ENCODE results near the gene EML6. TPM values are rescaled to one million over a fixed set of nuclear protein-coding genes. Genes with fewer than 3 reads are reported as not detected.
A peak's percentile ranks its signal among the peaks of the same experiment; 100 is the strongest.

The EML6 gene
- total and polyA plus RNA-seq, 10 of the 15 experiments (the other 5 are each of a cell fraction or from before 2014, with no cell fraction given): 0.09 to 0.67 (median 0.21) TPM

DNA sequence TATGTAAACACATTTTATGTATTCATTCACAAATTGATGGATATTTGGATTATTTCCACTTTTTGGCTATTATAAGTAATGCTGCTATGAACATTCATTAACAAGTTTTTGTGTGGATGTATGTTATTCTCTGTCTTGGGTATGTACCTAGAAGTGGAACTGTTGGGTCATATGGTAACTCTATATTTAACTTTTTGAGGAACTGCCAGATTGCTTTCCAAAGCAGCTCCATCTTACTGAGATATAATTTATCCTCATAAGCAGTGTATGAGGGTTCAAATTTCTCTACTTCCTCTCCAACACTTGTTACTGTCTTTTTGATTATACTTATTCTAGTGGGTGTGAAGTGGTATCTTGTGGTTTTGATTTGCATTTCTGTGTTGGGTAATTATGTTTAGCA lies 7.1 kb upstream of the EML6 start:
- Histone ChIP-seq H3K9me3 (replicated peaks; ENCODE audit: control insufficient read depth, insufficient read depth, low read length) (no peaks in the 10 kb centered on the region), H3K36me3 (ENCODE audit: control insufficient read depth in 2 of 2, insufficient read depth in 2 of 2, low read length in 1 of 2) (no peaks in the 10 kb centered on the region), H3K27ac (ENCODE audit: control insufficient read depth, insufficient read depth) (no peak overlapping the region), H3K79me2 (ENCODE audit: control insufficient read depth, insufficient read depth, low read length) (no peaks in the 10 kb centered on the region), H3K4me3 (no peak overlapping the region), H4K20me1 (ENCODE audit: control insufficient read depth, insufficient read depth) (no peaks in the 10 kb centered on the region), H2AFZ (ENCODE audit: control insufficient read depth, low read depth, low read length) (no peak overlapping the region), H3K4me1 (ENCODE audit: control insufficient read depth, insufficient read depth, low read length) (no peaks in the 10 kb centered on the region), H3K27me3 (replicated peaks in 1 of 2; ENCODE audit: control insufficient read depth in 2 of 2, insufficient read depth in 2 of 2, low read length in 1 of 2) (peaks cover 0 to 4% of the 10 kb centered on the region in 2 experiments; a peak in 3 of 4 replicates), H3K4me2 (ENCODE audit: control insufficient read depth, insufficient read depth) (no peak overlapping the region), H3K9ac (ENCODE audit: control insufficient read depth, insufficient read depth, low read length) (no peak overlapping the region)
- TF ChIP-seq NR2C2 (IDR thresholded peaks at IDR 0.05; ENCODE audit: borderline replicate concordance, control insufficient read depth, insufficient read length, low read depth) (no peak), IKZF1 (conservative IDR thresholded peaks at IDR 0.05) (no peak), TCF3 (IDR thresholded peaks at IDR 0.05; ENCODE audit: borderline replicate concordance, insufficient read depth, low read depth, low read length) (no peak), FOXM1 (IDR thresholded peaks at IDR 0.05; ENCODE audit: low read depth, low read length) (no peak), ZNF622 (IDR thresholded peaks at IDR 0.05) (no peak), MEF2B (IDR thresholded peaks at IDR 0.05; ENCODE audit: partially characterized antibody, poor library complexity, severe bottlenecking) (no peak), NFXL1 (IDR thresholded peaks at IDR 0.05; ENCODE audit: borderline replicate concordance) (no peak), SRF (IDR thresholded peaks at IDR 0.05; ENCODE audit: low read depth in 2 of 2, low read length in 2 of 2) (no peak), PAX5 (IDR thresholded peaks at IDR 0.05; ENCODE audit: borderline replicate concordance, low read depth, low read length) (no peak), SMARCA5 (IDR thresholded peaks at IDR 0.05) (no peak), SMAD5 (IDR thresholded peaks at IDR 0.05; ENCODE audit: low read depth) (no peak), CBX3 (IDR thresholded peaks at IDR 0.05; ENCODE audit: borderline replicate concordance, low read depth) (no peak), MTA2 (IDR thresholded peaks at IDR 0.05; ENCODE audit: low read depth) (no peak)
- TF ChIP-seq, protein P1, sequence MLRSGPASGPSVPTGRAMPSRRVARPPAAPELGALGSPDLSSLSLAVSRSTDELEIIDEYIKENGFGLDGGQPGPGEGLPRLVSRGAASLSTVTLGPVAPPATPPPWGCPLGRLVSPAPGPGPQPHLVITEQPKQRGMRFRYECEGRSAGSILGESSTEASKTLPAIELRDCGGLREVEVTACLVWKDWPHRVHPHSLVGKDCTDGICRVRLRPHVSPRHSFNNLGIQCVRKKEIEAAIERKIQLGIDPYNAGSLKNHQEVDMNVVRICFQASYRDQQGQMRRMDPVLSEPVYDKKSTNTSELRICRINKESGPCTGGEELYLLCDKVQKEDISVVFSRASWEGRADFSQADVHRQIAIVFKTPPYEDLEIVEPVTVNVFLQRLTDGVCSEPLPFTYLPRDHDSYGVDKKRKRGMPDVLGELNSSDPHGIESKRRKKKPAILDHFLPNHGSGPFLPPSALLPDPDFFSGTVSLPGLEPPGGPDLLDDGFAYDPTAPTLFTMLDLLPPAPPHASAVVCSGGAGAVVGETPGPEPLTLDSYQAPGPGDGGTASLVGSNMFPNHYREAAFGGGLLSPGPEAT (IDR thresholded peaks at IDR 0.05; ENCODE audit: low read depth): no peak
- TF ChIP-seq, protein P2, sequence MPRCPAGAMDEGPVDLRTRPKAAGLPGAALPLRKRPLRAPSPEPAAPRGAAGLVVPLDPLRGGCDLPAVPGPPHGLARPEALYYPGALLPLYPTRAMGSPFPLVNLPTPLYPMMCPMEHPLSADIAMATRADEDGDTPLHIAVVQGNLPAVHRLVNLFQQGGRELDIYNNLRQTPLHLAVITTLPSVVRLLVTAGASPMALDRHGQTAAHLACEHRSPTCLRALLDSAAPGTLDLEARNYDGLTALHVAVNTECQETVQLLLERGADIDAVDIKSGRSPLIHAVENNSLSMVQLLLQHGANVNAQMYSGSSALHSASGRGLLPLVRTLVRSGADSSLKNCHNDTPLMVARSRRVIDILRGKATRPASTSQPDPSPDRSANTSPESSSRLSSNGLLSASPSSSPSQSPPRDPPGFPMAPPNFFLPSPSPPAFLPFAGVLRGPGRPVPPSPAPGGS (IDR thresholded peaks at IDR 0.05; ENCODE audit: borderline replicate concordance, insufficient read depth, low read depth, low read length, poor library complexity, severe bottlenecking): no peak
- TF ChIP-seq, protein P3, sequence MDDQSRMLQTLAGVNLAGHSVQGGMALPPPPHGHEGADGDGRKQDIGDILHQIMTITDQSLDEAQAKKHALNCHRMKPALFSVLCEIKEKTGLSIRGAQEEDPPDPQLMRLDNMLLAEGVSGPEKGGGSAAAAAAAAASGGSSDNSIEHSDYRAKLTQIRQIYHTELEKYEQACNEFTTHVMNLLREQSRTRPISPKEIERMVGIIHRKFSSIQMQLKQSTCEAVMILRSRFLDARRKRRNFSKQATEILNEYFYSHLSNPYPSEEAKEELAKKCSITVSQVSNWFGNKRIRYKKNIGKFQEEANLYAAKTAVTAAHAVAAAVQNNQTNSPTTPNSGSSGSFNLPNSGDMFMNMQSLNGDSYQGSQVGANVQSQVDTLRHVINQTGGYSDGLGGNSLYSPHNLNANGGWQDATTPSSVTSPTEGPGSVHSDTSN (IDR thresholded peaks at IDR 0.05; ENCODE audit: insufficient replicate concordance, low read depth, low read length): no peak
- SMC1A ChIA-PET (ENCODE audit: uncharacterized antibody, unreplicated experiment): interaction anchor here (0.7 to 2.0 kb wide), 4 partner anchors 12 to 51 kb away, joined by 3 to 6 read pairs (median 4); no protein-coding TSS in a partner anchor
- POLR2A ChIA-PET: no interaction called here
- FAIRE-seq (no peak), ATAC-seq (peak; percentile 27; the same call in 1 of the 3 replicates), DNase-seq (ENCODE audit: low read depth, low spot score) (no peak)
- RAD21 ChIA-PET (ENCODE audit: unreplicated experiment): interaction anchor here (1.4 kb wide), 1 partner anchor 12 kb away, joined by 4 read pairs; no protein-coding TSS in a partner anchor
- in situ Hi-C loops (cut with MboI) (loop anchor here (25.0 kb wide), 1 partner anchor 604 kb away; the partner anchor contains the start of gene ACYP2), intact Hi-C loops (cut with micrococcal nuclease; ENCODE audit: unreplicated experiment) (no loop called here)
- CTCF ChIA-PET: interaction anchor here (2.3 to 4.0 kb wide), 2 partner anchors 11 to 51 kb away, joined by 13 to 26 read pairs; no protein-coding TSS in a partner anchor
- BruUV-seq (replicated peaks): no TSS peak

Data from GM12878 (cell line).